Measurements from ENCODE around the gene ICAM4.
"Not testable (repeated sequence)": the region's sequence is repeated elsewhere in the genome, so short reads cannot be mapped to it uniquely, and the experiment has no call there.

Gene ICAM4

GRCh38 chr19:10268071-10268470 is 18.7 kb upstream of the ICAM4 start:
- DNase-seq (ENCODE audit: low read depth in 4 of 4, low spot score in 1 of 4): no peak

GRCh38 chr19:10269333-10270179 is 17.2 kb upstream of the ICAM4 start:
- DNase-seq (ENCODE audit: low read depth in 4 of 4, low spot score in 1 of 4): peak; percentile 70 to 86 (median 82)

DNA sequence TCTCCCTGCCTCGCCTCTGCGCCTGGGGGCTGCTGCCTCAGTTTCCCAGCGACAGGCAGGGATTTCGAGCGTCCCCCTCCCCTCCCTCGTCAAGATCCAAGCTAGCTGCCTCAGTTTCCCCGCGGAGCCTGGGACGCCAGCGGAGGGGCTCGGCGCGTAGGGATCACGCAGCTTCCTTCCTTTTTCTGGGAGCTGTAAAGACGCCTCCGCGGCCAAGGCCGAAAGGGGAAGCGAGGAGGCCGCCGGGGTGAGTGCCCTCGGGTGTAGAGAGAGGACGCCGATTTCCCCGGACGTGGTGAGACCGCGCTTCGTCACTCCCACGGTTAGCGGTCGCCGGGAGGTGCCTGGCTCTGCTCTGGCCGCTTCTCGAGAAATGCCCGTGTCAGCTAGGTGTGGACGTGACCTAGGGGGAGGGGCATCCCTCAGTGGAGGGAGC is 16.6 kb upstream of the ICAM4 start:
- peak in 1 of 4 experiments; percentile 73 for DNase-seq (ENCODE audit: low read depth in 4 of 4, low spot score in 1 of 4)

- DNase-seq (ENCODE audit: low read depth in 4 of 4, low spot score in 1 of 4): peak in 2 of 4 experiments; percentile 51 to 62
These were observed 15.9 kb upstream of the ICAM4 start, which contains the start of gene ICAM1 for GRCh38 chr19:10270616-10271394. Gene ICAM1 (plus strand): TSS chr19:10271120. CDS start chr19:10271160, 40 bp downstream.

DNA sequence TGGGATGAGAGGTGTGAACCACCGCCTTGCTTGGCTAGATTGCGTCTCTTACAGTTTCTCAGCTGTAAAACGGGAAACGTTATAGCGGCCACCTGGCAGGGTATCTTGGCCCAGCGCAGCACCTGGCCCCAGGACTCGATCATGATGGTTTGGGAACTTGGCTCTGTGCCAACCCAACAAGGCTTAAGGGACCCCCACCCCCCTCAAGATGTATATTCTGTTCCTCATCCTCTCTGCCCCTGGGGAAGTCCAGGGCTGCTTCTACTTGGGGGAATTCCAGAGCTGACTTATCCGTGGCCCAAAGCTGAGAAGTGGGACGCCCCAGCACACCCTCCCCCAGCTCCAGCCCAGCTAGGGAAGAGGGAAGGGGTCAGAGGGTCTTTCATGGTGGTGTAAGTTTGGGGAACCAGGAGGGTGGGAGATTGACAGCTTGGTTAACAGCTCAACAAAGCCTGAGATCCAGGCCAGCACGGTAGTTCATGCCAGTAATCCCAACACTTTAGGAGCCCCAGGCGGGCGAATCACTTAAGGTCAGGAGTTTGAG is 15.1 kb upstream of the ICAM4 start:
- DNase-seq (ENCODE audit: low read depth in 4 of 4, low spot score in 1 of 4): no peak

- no peak for DNase-seq (ENCODE audit: low read depth in 4 of 4, low spot score in 1 of 4)
These were observed 12.2 kb upstream of the ICAM4 start for GRCh38 chr19:10274589-10274988.

GRCh38 chr19:10277795-10278589 is 8.8 kb upstream of the ICAM4 start:
- no peak for DNase-seq (ENCODE audit: low read depth in 4 of 4, low spot score in 1 of 4)

DNA sequence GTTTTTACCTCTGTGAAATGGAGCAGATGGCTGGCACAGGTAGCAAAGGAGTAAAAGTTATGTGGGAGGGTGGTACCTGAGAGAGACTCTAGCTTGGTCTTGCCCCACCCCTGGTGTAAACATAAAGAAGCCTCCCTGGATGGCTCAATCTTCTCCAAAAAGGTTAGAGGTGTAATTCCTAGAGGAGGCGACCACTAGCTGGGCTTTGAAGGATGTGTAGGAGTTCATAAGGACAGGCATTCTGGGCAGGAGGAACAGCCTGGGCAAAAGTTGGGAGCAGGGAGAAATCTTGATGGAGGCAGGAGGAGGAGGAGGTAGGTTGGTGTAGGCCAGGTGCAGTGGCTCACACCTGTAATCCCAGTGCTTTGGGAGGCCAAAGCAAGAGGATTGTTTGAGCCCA is 7.8 kb upstream of the ICAM4 start:
- DNase-seq (ENCODE audit: low read depth in 4 of 4, low spot score in 1 of 4): no peak

GRCh38 chr19:10279737-10280442 is 6.9 kb upstream of the ICAM4 start:
- no peak for DNase-seq (ENCODE audit: low read depth in 4 of 4, low spot score in 1 of 4)

DNA sequence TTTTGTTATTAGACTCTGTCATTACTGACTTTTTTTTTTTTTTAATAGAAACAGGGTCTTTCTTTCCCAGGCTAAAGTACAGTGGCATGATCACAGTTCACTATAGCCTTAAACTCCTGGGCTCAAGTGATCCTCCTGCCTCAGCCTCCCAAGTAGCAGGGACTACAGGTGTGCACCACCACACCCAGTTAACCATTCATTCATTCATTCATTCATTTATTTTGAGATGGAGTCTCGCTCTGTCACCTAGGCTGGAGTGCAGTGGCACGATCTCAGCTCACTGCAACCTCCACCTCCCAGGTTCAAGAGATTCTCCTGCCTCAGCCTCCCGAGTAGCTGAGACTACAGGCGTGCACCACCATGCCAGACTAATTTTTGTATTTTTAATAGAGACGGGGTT is 4.7 kb upstream of the ICAM4 start:
- not testable (repeated sequence) for DNase-seq (ENCODE audit: low read depth in 4 of 4, low spot score in 1 of 4)

GRCh38 chr19:10283301-10284064 is 3.3 kb upstream of the ICAM4 start:
- DNase-seq (ENCODE audit: low read depth in 4 of 4, low spot score in 1 of 4): no peak

DNA sequence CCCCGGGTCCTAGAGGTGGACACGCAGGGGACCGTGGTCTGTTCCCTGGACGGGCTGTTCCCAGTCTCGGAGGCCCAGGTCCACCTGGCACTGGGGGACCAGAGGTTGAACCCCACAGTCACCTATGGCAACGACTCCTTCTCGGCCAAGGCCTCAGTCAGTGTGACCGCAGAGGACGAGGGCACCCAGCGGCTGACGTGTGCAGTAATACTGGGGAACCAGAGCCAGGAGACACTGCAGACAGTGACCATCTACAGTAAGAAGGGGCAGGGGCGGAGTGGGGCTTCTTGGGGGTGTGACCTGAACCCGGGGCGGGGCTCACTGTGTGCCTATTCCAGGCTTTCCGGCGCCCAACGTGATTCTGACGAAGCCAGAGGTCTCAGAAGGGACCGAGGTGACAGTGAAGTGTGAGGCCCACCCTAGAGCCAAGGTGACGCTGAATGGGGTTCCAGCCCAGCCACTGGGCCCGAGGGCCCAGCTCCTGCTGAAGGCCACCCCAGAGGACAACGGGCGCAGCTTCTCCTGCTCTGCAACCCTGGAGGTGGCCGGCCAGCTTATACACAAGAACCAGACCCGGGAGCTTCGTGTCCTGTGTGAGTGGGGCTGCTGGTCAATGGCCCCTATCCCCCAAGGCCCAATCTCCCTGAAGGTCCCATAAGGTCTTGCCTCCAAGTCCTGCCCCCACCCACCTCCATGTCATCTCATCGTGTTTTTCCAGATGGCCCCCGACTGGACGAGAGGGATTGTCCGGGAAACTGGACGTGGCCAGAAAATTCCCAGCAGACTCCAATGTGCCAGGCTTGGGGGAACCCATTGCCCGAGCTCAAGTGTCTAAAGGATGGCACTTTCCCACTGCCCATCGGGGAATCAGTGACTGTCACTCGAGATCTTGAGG is 2.4 kb upstream of the ICAM4 start:
- no peak for DNase-seq (ENCODE audit: low read depth in 4 of 4, low spot score in 1 of 4)

DNA sequence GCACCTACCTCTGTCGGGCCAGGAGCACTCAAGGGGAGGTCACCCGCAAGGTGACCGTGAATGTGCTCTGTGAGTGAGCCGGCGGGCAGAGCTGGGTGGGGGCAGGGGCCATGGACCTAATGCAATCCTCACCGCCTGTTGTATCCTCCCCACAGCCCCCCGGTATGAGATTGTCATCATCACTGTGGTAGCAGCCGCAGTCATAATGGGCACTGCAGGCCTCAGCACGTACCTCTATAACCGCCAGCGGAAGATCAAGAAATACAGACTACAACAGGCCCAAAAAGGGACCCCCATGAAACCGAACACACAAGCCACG is 1.8 kb upstream of the ICAM4 start:
- DNase-seq (ENCODE audit: low read depth in 4 of 4, low spot score in 1 of 4): no peak

DNA sequence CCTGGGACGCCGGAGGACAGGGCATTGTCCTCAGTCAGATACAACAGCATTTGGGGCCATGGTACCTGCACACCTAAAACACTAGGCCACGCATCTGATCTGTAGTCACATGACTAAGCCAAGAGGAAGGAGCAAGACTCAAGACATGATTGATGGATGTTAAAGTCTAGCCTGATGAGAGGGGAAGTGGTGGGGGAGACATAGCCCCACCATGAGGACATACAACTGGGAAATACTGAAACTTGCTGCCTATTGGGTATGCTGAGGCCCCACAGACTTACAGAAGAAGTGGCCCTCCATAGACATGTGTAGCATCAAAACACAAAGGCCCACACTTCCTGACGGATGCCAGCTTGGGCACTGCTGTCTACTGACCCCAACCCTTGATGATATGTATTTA is 1.4 kb upstream of the ICAM4 start:
- DNase-seq (ENCODE audit: low read depth in 4 of 4, low spot score in 1 of 4): no peak

DNA sequence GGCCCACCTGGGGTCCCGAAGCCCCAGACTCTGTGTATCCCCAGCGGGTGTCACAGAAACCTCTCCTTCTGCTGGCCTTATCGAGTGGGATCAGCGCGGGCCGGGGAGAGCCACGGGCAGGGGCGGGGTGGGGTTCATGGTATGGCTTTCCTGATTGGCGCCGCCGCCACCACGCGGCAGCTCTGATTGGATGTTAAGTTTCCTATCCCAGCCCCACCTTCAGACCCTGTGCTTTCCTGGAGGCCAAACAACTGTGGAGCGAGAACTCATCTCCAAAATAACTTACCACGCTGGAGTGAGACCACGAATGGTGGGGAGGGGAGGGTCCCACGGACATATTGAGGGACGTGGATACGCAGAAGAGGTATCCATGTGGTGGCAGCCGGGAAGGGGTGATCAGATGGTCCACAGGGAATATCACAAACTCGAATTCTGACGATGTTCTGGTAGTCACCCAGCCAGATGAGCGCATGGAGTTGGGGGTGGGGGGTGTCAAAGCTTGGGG is 2.0 kb downstream of the ICAM4 start:
- DNase-seq (ENCODE audit: low read depth in 4 of 4, low spot score in 1 of 4): no peak

GRCh38 chr19:10289167-10289835 is 2.5 kb downstream of the ICAM4 start:
- no peak for DNase-seq (ENCODE audit: low read depth in 4 of 4, low spot score in 1 of 4)

GRCh38 chr19:10289836-10290356 is 3.1 kb downstream of the ICAM4 start, which contains the start of gene ICAM5:
Gene ICAM5 (plus strand): TSS chr19:10289952. CDS start chr19:10290044, 92 bp downstream.
- no peak for DNase-seq (ENCODE audit: low read depth in 4 of 4, low spot score in 1 of 4)
